ENCODE measurements around the gene MAG.

DNA sequence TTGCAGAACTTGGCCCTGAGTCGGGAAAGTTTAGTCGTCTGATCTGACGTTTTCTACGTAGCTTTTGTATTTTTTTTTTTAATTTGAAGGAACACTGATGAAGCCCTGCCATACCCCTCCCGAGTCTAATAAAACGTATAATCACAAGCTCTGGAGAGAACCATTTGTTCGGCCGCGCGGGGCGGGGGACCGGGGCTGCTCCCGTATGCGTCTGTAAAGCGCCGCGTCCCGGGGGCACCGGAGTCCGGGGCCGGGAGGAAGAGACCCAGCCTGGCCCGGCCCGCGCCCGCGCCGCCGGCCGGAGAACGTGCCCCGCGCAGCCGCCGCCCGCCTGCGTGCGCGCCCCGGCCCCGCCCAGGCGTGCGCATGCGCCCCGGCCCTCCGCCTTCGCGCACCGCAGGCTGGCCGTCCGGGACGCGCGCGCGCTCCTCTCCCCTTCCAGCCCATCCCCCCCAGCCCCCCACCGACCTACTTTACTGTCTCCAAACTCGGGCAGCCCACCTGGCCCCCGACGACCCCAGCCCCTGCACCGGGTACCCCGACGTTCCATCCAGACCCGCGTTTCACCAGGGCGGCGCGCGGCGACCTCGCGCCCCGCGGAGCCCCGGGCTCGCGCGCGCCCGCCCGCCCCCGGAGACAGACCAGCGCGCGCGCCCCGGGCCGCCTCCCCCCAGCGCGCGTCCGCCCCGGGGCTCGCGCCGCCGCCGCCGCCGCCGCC is 24.0 kb upstream of the MAG start:
- TF ChIP-seq CTCF (IDR thresholded peaks at IDR 0.05) (peak in 1 of 4 experiments; percentile 2), POLR2A (IDR thresholded peaks at IDR 0.05) (peak; percentile 55)
